GM12878 (cell line): ENCODE data around the gene TMEM91. TPM values are rescaled to one million over a fixed set of nuclear protein-coding genes. Genes with fewer than 3 reads are reported as not detected.

Experiments
- BHLHE40 ChIP-seq, 2 experiments: fragments of 450-650 bp in 1 of 2; IDR thresholded peaks; 2 replicates each; pipeline ENCODE4 v1.6.1; 2011 to 2017; ENCODE audit warnings: low read depth in 2 of 2, borderline replicate concordance in 1 of 2, improper control_type of control experiment in 1 of 2, low read length in 1 of 2, mild to moderate bottlenecking in 1 of 2
- CBX5 ChIP-seq: sonication (generic); IDR thresholded peaks from 2 replicates; pipeline ENCODE4 v1.6.1; 2016; ENCODE audit warnings: low read depth, moderate library complexity, mild to moderate bottlenecking, inconsistent platforms
- CEBPZ ChIP-seq: fragments of 150-350 bp; IDR thresholded peaks from 2 replicates; pipeline ENCODE4 v1.6.1; 2016; ENCODE audit warnings: low read depth, low read length
- ESRRA ChIP-seq: IDR thresholded peaks from 2 replicates; pipeline ENCODE4 v1.6.1; 2012; ENCODE audit warnings: mild to moderate bottlenecking, low read length, improper control_type of control experiment
- IKZF2 ChIP-seq, 2 experiments: fragments of 450-650 bp; IDR thresholded peaks; 2 replicates each; pipeline ENCODE4 v1.6.1; 2017; ENCODE audit warnings: mild to moderate bottlenecking in 2 of 2, moderate library complexity in 2 of 2
- KAT2A ChIP-seq: conservative IDR thresholded peaks from 2 replicates; pipeline ENCODE4 v1.6.1; 2011; ENCODE audit warnings: low read depth, low read length; ENCODE audit not compliant: control insufficient read depth
- MTA2 ChIP-seq: fragments of 450-650 bp; IDR thresholded peaks from 2 replicates; pipeline ENCODE4 v1.6.1; 2016; ENCODE audit warnings: low read depth, mild to moderate bottlenecking, moderate library complexity
- NFXL1 ChIP-seq: fragments of 450-650 bp; IDR thresholded peaks from 2 replicates; pipeline ENCODE4 v1.6.1; 2017; ENCODE audit warnings: antibody characterized with exemption, mild to moderate bottlenecking, borderline replicate concordance
- NKRF ChIP-seq: fragments of 450-650 bp; conservative IDR thresholded peaks from 2 replicates; pipeline ENCODE4 v1.6.1; 2017; ENCODE audit warnings: mild to moderate bottlenecking, moderate library complexity
- NRF1 ChIP-seq: conservative IDR thresholded peaks from 2 replicates; pipeline ENCODE4 v1.6.1; 2011; ENCODE audit warnings: mild to moderate bottlenecking, low read depth, low read length, improper control_type of control experiment
- RAD51 ChIP-seq: fragments of 450-650 bp; IDR thresholded peaks from 2 replicates; pipeline ENCODE4 v1.6.1; 2016; ENCODE audit warnings: moderate library complexity, mild to moderate bottlenecking, inconsistent platforms
- SP1 ChIP-seq: IDR thresholded peaks from one replicate; pipeline ENCODE4 v1.6.1; 2011; ENCODE audit warnings: low read depth, low read length
- SREBF2 ChIP-seq: IDR thresholded peaks from 2 replicates; pipeline ENCODE4 v1.6.1; 2012; ENCODE audit warnings: mild to moderate bottlenecking, low read length
- TBL1XR1 ChIP-seq: IDR thresholded peaks from 2 replicates; pipeline ENCODE4 v1.6.1; 2012; ENCODE audit warnings: low read depth, low read length, improper control_type of control experiment
- TCF12 ChIP-seq: IDR thresholded peaks from 2 replicates; pipeline ENCODE4 v1.6.1; 2011; ENCODE audit warnings: low read depth, mild to moderate bottlenecking, low read length
- ZNF217 ChIP-seq: fragments of 450-650 bp; IDR thresholded peaks from 2 replicates; pipeline ENCODE4 v1.6.1; 2017; ENCODE audit warnings: antibody characterized with exemption, mild to moderate bottlenecking
- ZNF592 ChIP-seq: fragments of 450-650 bp; IDR thresholded peaks from 2 replicates; pipeline ENCODE4 v1.6.1; 2017; ENCODE audit warnings: mild to moderate bottlenecking, moderate library complexity
- polyA plus RNA-seq, 11 experiments: library from polyadenylated mRNA; depleted of rRNA in 4 of 11; unstranded in 6 of 11; stranded (reverse) in 5 of 11; fragments of >200 nt; fragmentation: Nextera tagmentation in 4 of 11; fragmentation: Illumina TruSeq in 1 of 11; extraction: Ambion mirVana in 4 of 11; extraction: Trizol in 1 of 11; gene quantifications; 1 replicate in 1 of 11; 2 replicates in 10 of 11; pipeline versions ENCODE4 v1.2.1 to v1.2.3, GENCODE V29; 2011 to 2016; ENCODE audit warnings: inconsistent platforms in 2 of 11, missing spikeins in 2 of 11, low read depth in 1 of 11
- total RNA-seq, 4 experiments: library from RNA; depleted of rRNA in 3 of 4; stranded (reverse); fragments of >200 nt in 3 of 4; fragmentation: Illumina TruSeq in 1 of 4; extraction: Trizol in 1 of 4; gene quantifications; 2 replicates each; pipeline versions ENCODE4 v1.2.1 to v1.2.3, GENCODE V29; 2013 to 2021
- TF ChIP-seq, protein P1 (sequence below): fragments of 450-650 bp; IDR thresholded peaks from 2 replicates; pipeline ENCODE4 v1.6.1; 2017; ENCODE audit warnings: mild to moderate bottlenecking, moderate library complexity

Gene TMEM91
- total and polyA plus RNA-seq, 10 of the 15 experiments (the other 5 are each of a cell fraction or from before 2014, with no cell fraction given), result 1.5 to 5.5 (median 2.7) TPM

DNA sequence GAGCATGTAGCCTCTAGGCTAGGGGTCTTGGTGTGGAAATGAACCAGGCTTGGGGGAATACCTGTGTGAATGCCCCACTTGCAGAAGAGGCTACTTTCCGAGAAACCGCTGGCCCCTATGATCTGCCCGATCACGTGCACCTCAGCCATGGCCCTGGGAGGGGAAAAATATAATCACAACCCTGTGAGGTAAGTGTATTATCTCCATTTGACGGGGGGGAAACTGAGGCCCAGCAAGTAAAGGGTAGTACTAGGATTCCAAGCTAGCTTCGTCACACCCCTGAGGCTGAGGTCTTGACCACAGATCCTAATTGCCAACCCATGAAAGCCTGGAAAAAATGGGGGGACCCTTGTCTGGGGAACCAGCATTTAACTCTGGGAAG is 13.0 kb upstream of the TMEM91 start (continued):
- TF ChIP-seq NKRF (no peak), SREBF2 (no peak), NFXL1 (no peak), KAT2A (no peak), CBX5 (no peak), CEBPZ (no peak), BHLHE40 (IDR thresholded peaks at IDR 0.05; ENCODE audit: borderline replicate concordance in 1 of 2, low read depth in 2 of 2, low read length in 1 of 2) (peak; percentile 20 to 82; a peak in 3 of 4 replicates), RAD51 (peak; percentile 65; the same call in 1 of the 2 replicates), MTA2 (no peak), NRF1 (no peak), TCF12 (no peak), TBL1XR1 (no peak), ZNF217 (0 out of 2 replicates have a peak, but pooled peaks have one; percentile 38), SP1 (no peak), ZNF592 (peak; percentile 58; the same call in 1 of the 2 replicates), IKZF2 (IDR thresholded peaks at IDR 0.05) (peak in 1 of 2 experiments; percentile 19; a peak in 2 of 4 replicates), ESRRA (no peak)
- TF ChIP-seq, protein P1, sequence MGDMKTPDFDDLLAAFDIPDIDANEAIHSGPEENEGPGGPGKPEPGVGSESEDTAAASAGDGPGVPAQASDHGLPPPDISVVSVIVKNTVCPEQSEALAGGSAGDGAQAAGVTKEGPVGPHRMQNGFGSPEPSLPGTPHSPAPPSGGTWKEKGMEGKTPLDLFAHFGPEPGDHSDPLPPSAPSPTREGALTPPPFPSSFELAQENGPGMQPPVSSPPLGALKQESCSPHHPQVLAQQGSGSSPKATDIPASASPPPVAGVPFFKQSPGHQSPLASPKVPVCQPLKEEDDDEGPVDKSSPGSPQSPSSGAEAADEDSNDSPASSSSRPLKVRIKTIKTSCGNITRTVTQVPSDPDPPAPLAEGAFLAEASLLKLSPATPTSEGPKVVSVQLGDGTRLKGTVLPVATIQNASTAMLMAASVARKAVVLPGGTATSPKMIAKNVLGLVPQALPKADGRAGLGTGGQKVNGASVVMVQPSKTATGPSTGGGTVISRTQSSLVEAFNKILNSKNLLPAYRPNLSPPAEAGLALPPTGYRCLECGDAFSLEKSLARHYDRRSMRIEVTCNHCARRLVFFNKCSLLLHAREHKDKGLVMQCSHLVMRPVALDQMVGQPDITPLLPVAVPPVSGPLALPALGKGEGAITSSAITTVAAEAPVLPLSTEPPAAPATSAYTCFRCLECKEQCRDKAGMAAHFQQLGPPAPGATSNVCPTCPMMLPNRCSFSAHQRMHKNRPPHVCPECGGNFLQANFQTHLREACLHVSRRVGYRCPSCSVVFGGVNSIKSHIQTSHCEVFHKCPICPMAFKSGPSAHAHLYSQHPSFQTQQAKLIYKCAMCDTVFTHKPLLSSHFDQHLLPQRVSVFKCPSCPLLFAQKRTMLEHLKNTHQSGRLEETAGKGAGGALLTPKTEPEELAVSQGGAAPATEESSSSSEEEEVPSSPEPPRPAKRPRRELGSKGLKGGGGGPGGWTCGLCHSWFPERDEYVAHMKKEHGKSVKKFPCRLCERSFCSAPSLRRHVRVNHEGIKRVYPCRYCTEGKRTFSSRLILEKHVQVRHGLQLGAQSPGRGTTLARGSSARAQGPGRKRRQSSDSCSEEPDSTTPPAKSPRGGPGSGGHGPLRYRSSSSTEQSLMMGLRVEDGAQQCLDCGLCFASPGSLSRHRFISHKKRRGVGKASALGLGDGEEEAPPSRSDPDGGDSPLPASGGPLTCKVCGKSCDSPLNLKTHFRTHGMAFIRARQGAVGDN, result peak; percentile 88
